GM12878 (cell line): ENCODE measurements around the gene ANKRD37. TPM values are rescaled to one million over a fixed set of nuclear protein-coding genes. Genes with fewer than 3 reads are reported as not detected.

Source experiments
- ATAC-seq: fragments of 200-7000 bp; cut with Tn5 transposase; 3 replicates; pipeline ENCODE4 v1.9.1; 2020; ENCODE audit warnings: mild to moderate bottlenecking, moderate library complexity
- BruUV-seq: library from RNA; stranded (reverse); fragments of 400-500 nt; replicated peaks from 2 replicates; lab custom pipeline; 2021; lab: Mats Ljungman, UMichigan
- CTCF ChIA-PET: fragments of 300-600 bp; sonication (Branson Sonifier 250); formaldehyde crosslinking; extraction: SDS; loops from one replicate; lab custom pipeline; 2021; ENCODE audit warnings: inconsistent platforms; lab: Yijun Ruan, JAX
- POLR2A ChIA-PET: fragments of 350-600 bp; formaldehyde crosslinking; extraction: SDS; loops from one replicate; lab custom pipeline; 2021; ENCODE audit warnings: inconsistent platforms; lab: Charles Lee
- RAD21 ChIA-PET: fragments of 300-600 bp; sonication (Branson Sonifier 250); formaldehyde crosslinking; loops from one replicate; lab custom pipeline; 2023; ENCODE audit warnings: antibody characterized with exemption; ENCODE audit not compliant: unreplicated experiment; lab: Charles Lee
- SMC1A ChIA-PET: fragments of 300-600 bp; sonication (Branson Sonifier 250); formaldehyde crosslinking; loops from one replicate; lab custom pipeline; 2023; ENCODE audit not compliant: unreplicated experiment, uncharacterized antibody; lab: Charles Lee
- DNase-seq: peaks from one replicate; pipeline ENCODE4 v3.0.0-alpha.2; 2011; ENCODE audit warnings: low read depth, low spot score
- FAIRE-seq: peaks from 3 replicates; lab custom pipeline; 2011; peaks lifted over from hg19 to GRCh38; lab: Jason Lieb, UNC
- H2AFZ ChIP-seq: 2 replicates; pipeline ENCODE4 v1.6.0; 2011; ENCODE audit warnings: low read depth, low read length, control low read depth; ENCODE audit not compliant: control insufficient read depth
- H3K27ac ChIP-seq: 2 replicates; pipeline ENCODE4 v1.5.1; 2011; ENCODE audit warnings: control low read depth; ENCODE audit not compliant: control insufficient read depth, insufficient read depth
- H3K27me3 ChIP-seq, 2 experiments: replicated peaks in 1 of 2; 2 replicates each; pipeline versions ENCODE4 v1.6.0 to v1.6.1; 2011; ENCODE audit warnings: low read length in 1 of 2; ENCODE audit not compliant: control insufficient read depth in 2 of 2, insufficient read depth in 2 of 2
- H3K36me3 ChIP-seq, 2 experiments: 2 replicates each; pipeline ENCODE4 v1.5.1; 2011; ENCODE audit warnings: low read length in 1 of 2; ENCODE audit not compliant: control insufficient read depth in 2 of 2, insufficient read depth in 2 of 2
- H3K4me1 ChIP-seq: 2 replicates; pipeline ENCODE4 v1.6.1; 2011; ENCODE audit warnings: mild to moderate bottlenecking, low read length, moderate library complexity, mixed read lengths; ENCODE audit not compliant: control insufficient read depth, insufficient read depth
- H3K4me2 ChIP-seq: 2 replicates; pipeline ENCODE4 v1.6.0; 2011; ENCODE audit warnings: control low read depth; ENCODE audit not compliant: control insufficient read depth, insufficient read depth
- H3K4me3 ChIP-seq: fragments of 200-600 bp; sonication (generic); 2 replicates; pipeline ENCODE4 v1.5.1; 2016
- H3K79me2 ChIP-seq: 2 replicates; pipeline ENCODE4 v1.6.0; 2011; ENCODE audit warnings: low read length; ENCODE audit not compliant: control insufficient read depth, insufficient read depth
- H3K9ac ChIP-seq: 2 replicates; pipeline ENCODE4 v1.8.0; 2011; ENCODE audit warnings: low read length, control low read depth, mixed read lengths; ENCODE audit not compliant: control insufficient read depth, insufficient read depth
- H3K9me3 ChIP-seq: replicated peaks from 3 replicates; pipeline ENCODE4 v1.5.1; 2011; ENCODE audit warnings: mild to moderate bottlenecking, low read length; ENCODE audit not compliant: control insufficient read depth, insufficient read depth
- H4K20me1 ChIP-seq: 2 replicates; pipeline ENCODE4 v1.6.0; 2011; ENCODE audit not compliant: control insufficient read depth, insufficient read depth
- CHD2 ChIP-seq: IDR thresholded peaks from 2 replicates; pipeline ENCODE4 v1.6.1; 2011; ENCODE audit warnings: low read depth, low read length, improper control_type of control experiment, borderline replicate concordance
- E4F1 ChIP-seq: fragments of 450-650 bp; IDR thresholded peaks from 2 replicates; pipeline ENCODE4 v1.6.1; 2018; ENCODE audit warnings: borderline replicate concordance, mild to moderate bottlenecking; ENCODE audit not compliant: partially characterized antibody
- EED ChIP-seq: sonication (generic); IDR thresholded peaks from 2 replicates; pipeline ENCODE4 v1.6.1; 2016; ENCODE audit warnings: antibody characterized with exemption, low read depth
- KAT2A ChIP-seq: conservative IDR thresholded peaks from 2 replicates; pipeline ENCODE4 v1.6.1; 2011; ENCODE audit warnings: low read depth, low read length; ENCODE audit not compliant: control insufficient read depth
- RCOR1 ChIP-seq: conservative IDR thresholded peaks from 2 replicates; pipeline ENCODE4 v1.6.1; 2012; ENCODE audit warnings: low read depth, low read length, improper control_type of control experiment
- SIX5 ChIP-seq: IDR thresholded peaks from 2 replicates; pipeline ENCODE4 v1.6.1; 2011; ENCODE audit warnings: mild to moderate bottlenecking, low read depth, low read length, moderate library complexity; ENCODE audit not compliant: severe bottlenecking
- SMAD5 ChIP-seq: IDR thresholded peaks from 2 replicates; pipeline ENCODE4 v1.6.1; 2016; ENCODE audit warnings: antibody characterized with exemption, low read depth
- SRF ChIP-seq, 2 experiments: IDR thresholded peaks; 2 replicates each; pipeline ENCODE4 v1.6.1; 2011; ENCODE audit warnings: low read depth in 2 of 2, low read length in 2 of 2, mild to moderate bottlenecking in 1 of 2, moderate library complexity in 1 of 2
- TAF1 ChIP-seq: IDR thresholded peaks from 2 replicates; pipeline ENCODE4 v1.6.1; 2011; ENCODE audit warnings: mild to moderate bottlenecking, low read depth, low read length, borderline replicate concordance
- USF2 ChIP-seq: IDR thresholded peaks from 2 replicates; pipeline ENCODE4 v1.6.1; 2011; ENCODE audit warnings: low read depth, low read length, improper control_type of control experiment, borderline replicate concordance
- WRNIP1 ChIP-seq: IDR thresholded peaks from 2 replicates; pipeline ENCODE4 v1.6.1; 2011; ENCODE audit warnings: low read depth, low read length, improper control_type of control experiment, borderline replicate concordance
- ZNF207 ChIP-seq: fragments of 450-650 bp; IDR thresholded peaks from 2 replicates; pipeline ENCODE4 v1.6.1; 2014; ENCODE audit warnings: antibody characterized with exemption, mild to moderate bottlenecking, borderline replicate concordance
- ZNF274 ChIP-seq: IDR thresholded peaks from one replicate; pipeline ENCODE4 v1.8.0; 2011; ENCODE audit not compliant: insufficient read length, insufficient read depth
- WGBS: methylation state at CpG from one replicate; pipeline ENCODE4 v1.1.6; 2016; ENCODE audit warnings: low lambda C conversion rate; ENCODE audit not compliant: insufficient replicate concordance, insufficient coverage; ENCODE audit errors: missing lambda C conversion rate; 5-methylcytosine and 5-hydroxymethylcytosine counted together
- in situ Hi-C: fragments of 300-500 bp; cut with MboI; formaldehyde crosslinking; loops from 9 replicates; pipeline ENCODE4 v1.14.3; 2018; ENCODE audit warnings: mixed read lengths
- intact Hi-C: fragments of 100-400 bp; cut with micrococcal nuclease; formaldehyde crosslinking; loops from one replicate; pipeline ENCODE4 v1.14.2; 2022; ENCODE audit not compliant: unreplicated experiment
- polyA plus RNA-seq, 11 experiments: library from polyadenylated mRNA; depleted of rRNA in 4 of 11; unstranded in 6 of 11; stranded (reverse) in 5 of 11; fragments of >200 nt; fragmentation: Nextera tagmentation in 4 of 11; fragmentation: Illumina TruSeq in 1 of 11; extraction: Ambion mirVana in 4 of 11; extraction: Trizol in 1 of 11; gene quantifications; 1 replicate in 1 of 11; 2 replicates in 10 of 11; pipeline versions ENCODE4 v1.2.1 to v1.2.3, GENCODE V29; 2011 to 2016; ENCODE audit warnings: inconsistent platforms in 2 of 11, missing spikeins in 2 of 11, low read depth in 1 of 11
- total RNA-seq, 4 experiments: library from RNA; depleted of rRNA in 3 of 4; stranded (reverse); fragments of >200 nt in 3 of 4; fragmentation: Illumina TruSeq in 1 of 4; extraction: Trizol in 1 of 4; gene quantifications; 2 replicates each; pipeline versions ENCODE4 v1.2.1 to v1.2.3, GENCODE V29; 2013 to 2021

Gene ANKRD37
- total and polyA plus RNA-seq, 10 of the 15 experiments (the other 5 are each of a cell fraction or from before 2014, with no cell fraction given), result 10.6 to 67.9 (median 24.2) TPM

- TF ChIP-seq EED (no peak), KAT2A (no peak)
- TF ChIP-seq, all 136 proteins: peak for 0
Observed at GRCh38 chr4:185380320-185380719, 16.3 kb upstream of the ANKRD37 start (continued).

- DNase-seq (no peak), ATAC-seq (no peak), FAIRE-seq (no peak)
- Histone ChIP-seq H3K4me3 (no peak overlapping the region), H3K4me1 (no peaks in the 10 kb centered on the region), H3K27me3 (no peaks in the 10 kb centered on the region), H3K27ac (no peak overlapping the region), H2AFZ (no peak overlapping the region), H3K4me2 (no peak overlapping the region), H3K36me3 (peaks cover 0 to 3% of the 10 kb centered on the region in 2 experiments; a peak in 1 of 4 replicates), H3K79me2 (no peaks in the 10 kb centered on the region), H4K20me1 (no peaks in the 10 kb centered on the region), H3K9me3 (no peaks in the 10 kb centered on the region; the same call in 1 of the 3 replicates), H3K9ac (no peak overlapping the region)
- 60% methylated on average over 4 of the region's 4 CpGs for WGBS
- intact Hi-C loops, result no loop called here
- SMC1A ChIA-PET, result interaction anchor here (0.6 to 0.8 kb wide), 2 partner anchors 11 to 116 kb away, joined by 3 read pairs; no protein-coding TSS in a partner anchor
- TF ChIP-seq CHD2, result no peak
- no peak for TF ChIP-seq WRNIP1
- no peak for TF ChIP-seq SIX5
- no peak for TF ChIP-seq USF2
- TF ChIP-seq SRF (IDR thresholded peaks at IDR 0.05; ENCODE audit: low read depth in 2 of 2, low read length in 2 of 2), result no peak
- no peak for TF ChIP-seq RCOR1
- no peak for TF ChIP-seq SMAD5
- no peak for TF ChIP-seq TAF1
- no peak for TF ChIP-seq ZNF274
- no peak for TF ChIP-seq E4F1
- TF ChIP-seq ZNF207, result no peak
- TF ChIP-seq KAT2A, result no peak
- RAD21 ChIA-PET, result interaction anchor here (1.2 kb wide), 1 partner anchor 75 kb away, joined by 3 read pairs; no protein-coding TSS in a partner anchor
- BruUV-seq, result no TSS peak
- in situ Hi-C loops, result no loop called here
- CTCF ChIA-PET, result no interaction called here
- POLR2A ChIA-PET, result no interaction called here
Observed at GRCh38 chr4:185381288-185382196, 15.1 kb upstream of the ANKRD37 start.
